Testis (tissue), 2 donors: ENCODE data around the gene DNAJB8.

Experiments
- POLR2A ChIP-seq: fragments of 450-650 bp; IDR thresholded peaks from one replicate; pipeline ENCODE4 v1.6.1; 2017; ENCODE audit warnings: antibody characterized with exemption, mild to moderate bottlenecking, moderate library complexity
- TF ChIP-seq, protein P1 (sequence below), 3 experiments: fragments of 450-650 bp in 2 of 3; fragments of 200-600 bp in 1 of 3; sonication (generic) in 1 of 3; IDR thresholded peaks; one replicate each; pipeline ENCODE4 v1.5.1; 2016 to 2019; ENCODE audit warnings: antibody characterized with exemption in 3 of 3, mild to moderate bottlenecking in 2 of 3, moderate library complexity in 1 of 3

DNA sequence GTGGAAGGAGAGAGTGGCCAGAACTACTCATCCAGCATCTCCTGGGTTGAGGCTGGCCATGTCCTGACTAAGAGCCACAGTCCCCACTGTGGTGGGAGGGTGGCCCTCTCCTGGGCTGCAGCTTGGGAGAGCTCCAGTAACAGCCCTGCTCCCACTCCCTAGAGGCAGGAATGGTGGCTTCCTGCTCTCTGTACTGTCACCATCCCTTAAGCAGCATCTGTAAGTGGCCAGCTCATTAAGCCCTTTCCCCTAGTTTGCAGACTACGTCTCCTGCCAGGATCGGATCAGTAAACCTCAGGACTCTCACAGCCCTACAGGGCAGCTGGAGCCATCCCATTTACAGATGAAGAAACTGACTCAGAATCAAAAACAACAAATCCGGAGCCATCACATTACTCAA lies 30.5 kb downstream of the DNAJB8 start:
- TF ChIP-seq, protein P1, sequence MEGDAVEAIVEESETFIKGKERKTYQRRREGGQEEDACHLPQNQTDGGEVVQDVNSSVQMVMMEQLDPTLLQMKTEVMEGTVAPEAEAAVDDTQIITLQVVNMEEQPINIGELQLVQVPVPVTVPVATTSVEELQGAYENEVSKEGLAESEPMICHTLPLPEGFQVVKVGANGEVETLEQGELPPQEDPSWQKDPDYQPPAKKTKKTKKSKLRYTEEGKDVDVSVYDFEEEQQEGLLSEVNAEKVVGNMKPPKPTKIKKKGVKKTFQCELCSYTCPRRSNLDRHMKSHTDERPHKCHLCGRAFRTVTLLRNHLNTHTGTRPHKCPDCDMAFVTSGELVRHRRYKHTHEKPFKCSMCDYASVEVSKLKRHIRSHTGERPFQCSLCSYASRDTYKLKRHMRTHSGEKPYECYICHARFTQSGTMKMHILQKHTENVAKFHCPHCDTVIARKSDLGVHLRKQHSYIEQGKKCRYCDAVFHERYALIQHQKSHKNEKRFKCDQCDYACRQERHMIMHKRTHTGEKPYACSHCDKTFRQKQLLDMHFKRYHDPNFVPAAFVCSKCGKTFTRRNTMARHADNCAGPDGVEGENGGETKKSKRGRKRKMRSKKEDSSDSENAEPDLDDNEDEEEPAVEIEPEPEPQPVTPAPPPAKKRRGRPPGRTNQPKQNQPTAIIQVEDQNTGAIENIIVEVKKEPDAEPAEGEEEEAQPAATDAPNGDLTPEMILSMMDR (IDR thresholded peaks at IDR 0.05), result no peak
- TF ChIP-seq POLR2A, result no peak
